Stimulated activated naive CD8-positive, alpha-beta T cell treated with anti-CD3 and anti-CD28 coated beads, Interleukin-15, amount 100 ng/mL, for 72 hours (primary cell): ENCODE results near the gene FAM177A1.
"Not testable (repeated sequence)": the region's sequence is repeated elsewhere in the genome, so short reads cannot be mapped to it uniquely, and the experiment has no call there.

Experiments used
- ATAC-seq: fragments of 150-1000 bp; cut with Tn5 transposase; 2 replicates; pipeline ENCODE4 v1.10.0; 2021; ENCODE audit warnings: mild to moderate bottlenecking, moderate library complexity
- DNase-seq, 2 donors: peaks; one replicate each; pipeline ENCODE4 v3.0.0; 2021 to 2022
- H3K27ac Mint-ChIP-seq, 2 donors: one replicate each; pipeline ENCODE4 v1.8.0; 2022; ENCODE audit warnings: mild to moderate bottlenecking in 2 of 2, mixed read lengths in 2 of 2, moderate library complexity in 2 of 2
- H3K27me3 Mint-ChIP-seq: one replicate; pipeline ENCODE4 v1.8.0; 2022; ENCODE audit warnings: mixed read lengths
- H3K4me1 Mint-ChIP-seq: one replicate; pipeline ENCODE4 v1.8.0; 2022; ENCODE audit warnings: mild to moderate bottlenecking, mixed read lengths
- H3K4me3 Mint-ChIP-seq, 2 donors: one replicate each; pipeline ENCODE4 v1.8.0; 2022; ENCODE audit warnings: mild to moderate bottlenecking in 2 of 2, mixed read lengths in 2 of 2, moderate library complexity in 1 of 2
- H3K9me3 Mint-ChIP-seq, 2 donors: one replicate each; pipeline ENCODE4 v1.8.0; 2022; ENCODE audit warnings: mixed read lengths in 2 of 2

Gene FAM177A1

GRCh38 chr14:35046751-35047536, 872 bp downstream of the FAM177A1 start:
- Mint-ChIP-seq H3K9me3 (no peaks in the 10 kb centered on the region), H3K4me3 (peak overlapping the region; percentile 94 to 99), H3K4me1 (peaks cover 31% of the 10 kb centered on the region), H3K27me3 (no peaks in the 10 kb centered on the region), H3K27ac (peak overlapping the region; percentile 98)
- peak; percentile 27 for ATAC-seq
- no peak for DNase-seq

- peak overlapping the region; percentile 68 to 94 for H3K4me3 Mint-ChIP-seq
- no peaks in the 10 kb centered on the region for H3K9me3 Mint-ChIP-seq
- ATAC-seq (no peak), DNase-seq (no peak)
- no peaks in the 10 kb centered on the region for H3K27me3 Mint-ChIP-seq
- no peak overlapping the region for H3K27ac Mint-ChIP-seq
- H3K4me1 Mint-ChIP-seq, result peaks cover 31% of the 10 kb centered on the region
These were observed 2.0 kb downstream of the FAM177A1 start for GRCh38 chr14:35047976-35048513.

DNA sequence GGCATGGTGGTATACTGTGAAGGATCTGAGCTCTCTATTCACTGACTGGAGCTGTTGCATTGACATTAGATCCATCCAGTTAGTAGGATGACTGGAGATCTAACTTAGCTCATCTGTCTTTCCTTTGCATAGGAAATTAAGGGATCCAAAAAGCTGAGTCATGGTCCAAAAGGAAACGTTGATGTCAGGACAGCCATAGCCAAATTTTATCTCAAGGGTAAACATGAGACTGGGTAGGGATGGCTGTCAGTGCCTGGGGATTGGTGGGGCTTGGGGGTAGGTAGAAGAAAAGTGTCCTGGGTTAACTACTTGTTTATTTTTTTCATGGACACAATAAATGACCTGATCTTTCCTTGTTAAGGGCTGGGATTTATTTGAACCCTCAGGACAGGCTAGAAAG, 4.6 kb downstream of the FAM177A1 start:
- DNase-seq (no peak), ATAC-seq (no peak)
- peaks cover 21% of the 10 kb centered on the region for H3K4me1 Mint-ChIP-seq
- no peaks in the 10 kb centered on the region for H3K27me3 Mint-ChIP-seq
- no peak overlapping the region for H3K4me3 Mint-ChIP-seq
- no peak overlapping the region for H3K27ac Mint-ChIP-seq
- no peaks in the 10 kb centered on the region for H3K9me3 Mint-ChIP-seq

GRCh38 chr14:35051796-35052195, 5.7 kb downstream of the FAM177A1 start:
- Mint-ChIP-seq H3K27me3 (no peaks in the 10 kb centered on the region), H3K9me3 (no peaks in the 10 kb centered on the region), H3K27ac (no peak overlapping the region), H3K4me3 (no peak overlapping the region), H3K4me1 (peaks cover 24% of the 10 kb centered on the region)
- DNase-seq, result no peak
- ATAC-seq, result no peak

GRCh38 chr14:35052637-35053036, 6.6 kb downstream of the FAM177A1 start:
- Mint-ChIP-seq H3K27ac (no peak overlapping the region), H3K9me3 (no peaks in the 10 kb centered on the region), H3K4me3 (no peak overlapping the region), H3K27me3 (no peaks in the 10 kb centered on the region), H3K4me1 (peaks cover 21% of the 10 kb centered on the region)
- DNase-seq, result no peak
- ATAC-seq, result no peak

GRCh38 chr14:35061113-35061791, 15.2 kb downstream of the FAM177A1 start:
- ATAC-seq, result not testable (repeated sequence)

DNA sequence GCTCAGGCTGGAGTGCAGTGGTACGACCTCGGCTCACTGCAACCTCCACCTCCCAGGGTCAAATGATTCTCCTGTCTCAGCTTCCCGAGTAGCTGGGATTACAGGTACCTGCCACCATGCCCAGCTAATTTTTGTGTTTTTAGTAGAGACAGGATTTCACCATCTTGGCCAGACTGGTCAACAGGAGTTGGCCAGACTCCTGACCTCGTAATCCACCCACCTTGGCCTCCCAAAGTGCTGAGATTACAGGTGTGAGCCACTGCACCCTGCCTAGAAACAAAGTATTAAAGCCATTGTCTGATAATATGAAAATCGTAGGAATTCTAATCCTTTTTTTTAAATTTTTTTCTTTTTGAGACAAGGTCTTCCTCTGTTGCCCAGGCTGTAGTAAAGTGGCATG, 19.7 kb downstream of the FAM177A1 start:
- H3K27me3 Mint-ChIP-seq, H3K4me1 Mint-ChIP-seq, H3K9me3 Mint-ChIP-seq, H3K4me3 Mint-ChIP-seq, H3K27ac Mint-ChIP-seq, DNase-seq, ATAC-seq: not testable (repeated sequence)

More at GRCh38 chr14:35061113-35061791, 15.2 kb downstream of the FAM177A1 start:
- H3K4me3 Mint-ChIP-seq, H3K9me3 Mint-ChIP-seq, DNase-seq, H3K27me3 Mint-ChIP-seq, H3K27ac Mint-ChIP-seq: not testable (repeated sequence)
- H3K4me1 Mint-ChIP-seq, result peaks cover 14% of the 10 kb centered on the region

DNA sequence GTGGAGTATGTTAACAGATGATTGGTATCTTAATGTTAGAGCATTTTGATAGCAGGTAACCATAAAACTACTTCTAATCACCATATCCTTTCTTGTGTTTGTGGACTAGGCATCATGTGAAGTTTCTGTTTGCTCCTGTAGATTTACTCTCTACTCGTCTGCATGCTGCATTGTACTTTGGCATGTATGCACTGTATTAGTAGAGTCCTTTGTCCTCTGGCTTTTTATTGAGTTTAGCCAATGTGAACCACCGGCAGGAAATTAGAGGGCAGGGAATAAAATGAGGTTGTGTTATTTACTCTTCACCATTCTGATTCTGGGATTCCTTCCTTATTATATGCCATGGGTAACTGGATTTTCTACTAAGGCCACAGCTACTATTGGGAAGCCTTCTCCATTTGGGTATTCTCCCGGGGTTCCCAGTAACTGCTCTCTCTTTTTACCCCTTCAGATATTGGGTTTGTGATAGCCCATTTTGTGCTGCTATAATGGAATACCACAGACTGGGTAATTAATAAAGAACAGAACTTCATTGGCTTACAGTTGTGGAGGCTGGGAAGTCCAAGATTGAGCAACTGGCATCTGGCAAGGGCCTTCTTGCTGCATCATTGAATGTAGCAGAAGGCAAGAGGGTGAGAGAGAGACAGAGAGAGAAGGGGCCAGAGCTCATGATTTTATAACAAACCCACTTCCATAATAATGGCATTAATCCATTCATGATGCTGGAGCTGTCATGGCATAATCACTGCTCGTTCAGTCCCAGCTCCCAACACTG, 22.4 kb downstream of the FAM177A1 start:
- no peak overlapping the region for H3K4me3 Mint-ChIP-seq
- no peaks in the 10 kb centered on the region for H3K9me3 Mint-ChIP-seq
- H3K27me3 Mint-ChIP-seq, result no peaks in the 10 kb centered on the region
- no peaks in the 10 kb centered on the region for H3K4me1 Mint-ChIP-seq
- DNase-seq (no peak), ATAC-seq (no peak)
- H3K27ac Mint-ChIP-seq, result no peak overlapping the region

GRCh38 chr14:35072226-35072625, 26.2 kb downstream of the FAM177A1 start:
- H3K4me3 Mint-ChIP-seq, result no peak overlapping the region
- ATAC-seq, result no peak
- no peaks in the 10 kb centered on the region for H3K27me3 Mint-ChIP-seq
- H3K4me1 Mint-ChIP-seq, result no peaks in the 10 kb centered on the region
- no peak for DNase-seq
- H3K27ac Mint-ChIP-seq, result no peak overlapping the region
- H3K9me3 Mint-ChIP-seq, result no peaks in the 10 kb centered on the region

- Mint-ChIP-seq H3K27ac (peak overlapping the region in 1 of 2 donors; percentile 55), H3K9me3 (no peaks in the 10 kb centered on the region), H3K27me3 (no peaks in the 10 kb centered on the region), H3K4me1 (no peaks in the 10 kb centered on the region), H3K4me3 (no peak overlapping the region)
- no peak for ATAC-seq
- no peak for DNase-seq
These were observed 27.4 kb downstream of the FAM177A1 start for GRCh38 chr14:35073486-35073885.

DNA sequence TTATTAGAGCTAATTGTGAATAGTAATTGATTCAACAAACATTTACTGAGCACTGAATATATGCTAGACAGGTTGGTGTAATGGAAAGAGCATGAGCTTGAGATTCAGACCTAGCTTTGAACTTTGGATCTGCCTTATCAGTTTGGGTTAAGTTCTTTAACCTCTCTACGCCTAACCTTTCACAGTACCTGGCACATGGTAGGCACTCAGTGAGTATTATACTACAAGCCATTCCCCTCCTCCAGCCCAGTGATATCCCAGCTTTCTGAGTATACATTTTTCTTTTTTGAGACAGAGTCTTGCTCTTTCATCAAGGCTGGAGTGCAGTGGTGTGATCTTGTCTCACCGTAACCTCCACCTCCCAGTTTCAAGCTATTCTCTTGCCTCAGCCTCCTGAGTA, 32.0 kb downstream of the FAM177A1 start:
- H3K9me3 Mint-ChIP-seq, result no peaks in the 10 kb centered on the region
- ATAC-seq, result no peak

GRCh38 chr14:35079742-35080141, 33.7 kb downstream of the FAM177A1 start:
- Mint-ChIP-seq H3K4me1 (no peaks in the 10 kb centered on the region), H3K27me3 (no peaks in the 10 kb centered on the region), H3K27ac (no peak overlapping the region), H3K4me3 (no peak overlapping the region), H3K9me3 (no peaks in the 10 kb centered on the region)
- no peak for ATAC-seq
- no peak for DNase-seq

More for the DNA sequence above, 32.0 kb downstream of the FAM177A1 start:
- H3K4me3 Mint-ChIP-seq, result no peak overlapping the region
- DNase-seq, result no peak
- H3K27me3 Mint-ChIP-seq, result no peaks in the 10 kb centered on the region
- H3K4me1 Mint-ChIP-seq, result no peaks in the 10 kb centered on the region
- H3K27ac Mint-ChIP-seq, result no peak overlapping the region

DNA sequence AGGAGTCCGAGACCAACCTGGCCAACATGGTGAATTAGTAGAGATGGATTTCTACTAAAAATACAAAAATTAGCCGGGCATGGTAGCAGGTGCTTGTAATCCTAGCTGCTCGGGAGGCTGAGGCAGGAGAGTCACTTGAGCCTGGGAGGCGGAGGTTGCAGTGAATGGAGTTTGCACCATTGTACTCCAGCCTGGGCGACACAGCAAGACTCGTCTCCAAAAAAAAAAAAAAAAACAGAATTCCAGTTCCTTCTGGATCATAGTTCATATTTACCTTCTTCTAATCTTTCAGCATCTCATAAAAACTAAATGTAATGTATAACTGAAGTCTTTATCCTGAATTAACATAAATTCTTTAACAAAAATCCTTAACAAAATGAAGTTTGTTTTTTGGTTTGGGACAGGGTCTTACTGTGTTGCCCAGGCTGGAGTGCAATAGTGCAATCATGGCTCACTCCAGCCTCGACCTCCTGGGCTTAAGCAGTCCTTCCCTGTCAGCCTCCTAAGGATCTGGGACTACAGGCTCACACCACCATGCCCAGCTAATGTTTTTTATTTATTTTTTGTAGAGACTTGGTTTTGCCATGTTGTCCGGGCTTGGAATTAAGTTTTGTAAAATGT, 37.6 kb downstream of the FAM177A1 start:
- H3K4me3 Mint-ChIP-seq, result no peak overlapping the region
- DNase-seq (no peak), ATAC-seq (no peak)
- no peaks in the 10 kb centered on the region for H3K27me3 Mint-ChIP-seq
- H3K9me3 Mint-ChIP-seq, result no peaks in the 10 kb centered on the region
- H3K4me1 Mint-ChIP-seq, result no peaks in the 10 kb centered on the region
- H3K27ac Mint-ChIP-seq, result no peak overlapping the region

- Mint-ChIP-seq H3K4me3 (no peak overlapping the region), H3K4me1 (no peaks in the 10 kb centered on the region), H3K27ac (peak overlapping the region in 1 of 2 donors; percentile 80), H3K27me3 (no peaks in the 10 kb centered on the region), H3K9me3 (no peaks in the 10 kb centered on the region)
- no peak for ATAC-seq
- no peak for DNase-seq
These were observed 39.4 kb downstream of the FAM177A1 start for GRCh38 chr14:35085441-35085840.

- ATAC-seq, result no peak
- peak overlapping the region in 1 of 2 donors; percentile 10 for H3K27ac Mint-ChIP-seq
- no peak overlapping the region for H3K4me3 Mint-ChIP-seq
- no peaks in the 10 kb centered on the region for H3K9me3 Mint-ChIP-seq
- no peaks in the 10 kb centered on the region for H3K27me3 Mint-ChIP-seq
- no peak for DNase-seq
- no peaks in the 10 kb centered on the region for H3K4me1 Mint-ChIP-seq
These were observed 42.4 kb downstream of the FAM177A1 start for GRCh38 chr14:35088514-35088913.
